Suppressor macrophage treated with lipopolysaccharide for 1 hour (primary cell): ENCODE measurements around the gene CSNK1D.
"Not testable (repeated sequence)": the region's sequence is repeated elsewhere in the genome, so short reads cannot be mapped to it uniquely, and the experiment has no call there.

Source experiments
- DNase-seq, 3 donors: peaks; one replicate each; pipeline ENCODE4 v3.0.0-alpha.2; 2020 to 2022

Gene CSNK1D

GRCh38 chr17:82213251-82214011, 60.1 kb downstream of the CSNK1D start:
- DNase-seq = peak; percentile 98

GRCh38 chr17:82212331-82213250, 60.9 kb downstream of the CSNK1D start, which contains the start of gene CCDC57:
Gene CCDC57, minus strand, starts transcription at chr17:82212842. Its CDS starts 10,898 bp downstream, at chr17:82201944.
- peak; percentile 84 to 94 (median 91) for DNase-seq

GRCh38 chr17:82210655-82211054, 62.8 kb downstream of the CSNK1D start:
- DNase-seq = not testable (repeated sequence)

DNA sequence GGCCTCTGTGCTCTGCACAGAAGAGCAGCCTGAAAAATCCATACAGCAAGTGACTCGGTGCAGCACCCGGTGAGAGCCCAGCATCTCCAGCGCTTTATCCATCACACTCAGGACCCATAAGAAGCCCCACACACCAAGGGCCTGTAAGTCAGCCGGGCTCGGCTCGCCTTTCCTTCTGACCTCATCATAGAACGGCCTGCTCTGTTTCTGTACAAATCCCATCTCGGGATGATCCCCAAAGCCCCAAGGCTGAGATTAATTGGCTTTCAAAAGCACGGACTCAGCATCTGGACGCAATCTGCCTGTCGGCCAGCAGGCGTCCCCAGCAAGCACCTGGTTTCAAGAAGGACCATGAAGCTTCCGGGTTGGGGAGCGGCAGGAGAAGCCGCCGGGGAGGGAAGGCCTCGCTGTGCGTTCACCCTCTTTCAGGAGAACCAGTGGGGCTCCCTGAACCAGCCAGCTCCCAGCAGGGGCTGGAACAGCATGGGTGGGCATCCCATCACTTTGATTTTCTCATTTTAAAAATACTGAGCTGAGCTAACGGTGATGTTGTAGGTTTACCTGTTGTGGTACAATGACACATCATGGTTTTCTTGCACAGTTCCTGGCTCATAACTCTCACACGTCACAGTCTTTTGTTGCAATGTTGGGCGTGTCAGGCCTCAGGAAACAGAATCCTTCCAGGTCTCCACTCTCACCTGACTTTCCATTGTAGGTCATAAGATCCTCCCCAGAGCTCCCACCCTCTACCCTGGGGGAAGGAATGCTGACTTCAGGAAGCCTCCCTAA, 67.6 kb downstream of the CSNK1D start:
- DNase-seq = peak; percentile 84 to 92 (median 91)

DNA sequence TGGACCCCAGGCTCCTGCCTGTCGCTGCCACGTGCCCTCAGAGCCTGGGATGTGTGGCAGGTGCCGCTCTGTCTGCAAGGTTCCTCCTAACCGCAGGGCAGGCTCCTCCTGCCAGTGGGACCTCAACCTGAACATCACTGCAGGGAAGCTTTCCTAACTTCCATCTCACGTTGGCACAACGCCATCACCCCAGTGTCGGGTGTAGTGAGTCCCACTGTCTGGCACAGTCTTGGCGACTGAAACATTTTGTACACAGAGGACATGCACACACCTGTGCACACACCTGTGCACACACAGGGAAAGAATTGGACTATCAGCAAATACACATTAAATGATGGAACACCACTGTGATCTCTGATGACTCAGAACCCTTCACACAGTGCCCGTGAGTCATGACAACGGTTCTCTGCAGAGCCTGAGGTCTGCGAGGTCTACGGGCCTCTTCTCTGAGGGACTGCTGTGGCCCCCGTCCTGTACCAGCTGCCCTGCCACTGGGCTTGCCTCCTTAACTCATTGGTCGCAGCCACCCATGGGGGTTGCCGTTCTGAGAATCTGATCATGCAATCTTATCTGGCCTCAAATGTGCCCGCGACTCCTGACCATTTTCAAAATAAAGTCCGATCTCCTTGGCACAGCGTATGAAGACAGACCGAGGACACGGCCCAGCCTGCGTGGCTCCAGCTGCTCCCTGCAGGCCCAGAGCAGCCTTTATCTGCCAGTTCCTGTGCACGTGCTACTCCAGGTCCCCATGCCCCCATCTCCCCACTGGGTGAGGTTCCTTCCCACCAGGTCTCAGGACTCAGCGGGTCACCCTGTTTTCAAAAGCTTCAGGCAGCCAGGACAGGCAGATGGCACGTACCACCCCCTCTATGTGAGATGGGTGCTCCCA, 68.4 kb downstream of the CSNK1D start:
- DNase-seq = peak in 2 of 3 donors; percentile 23 to 62

- DNase-seq = no peak
These were observed 69.6 kb downstream of the CSNK1D start for GRCh38 chr17:82203920-82204319.

GRCh38 chr17:82202981-82203380, 70.5 kb downstream of the CSNK1D start:
- no peak for DNase-seq

GRCh38 chr17:82201498-82201910, 72.0 kb downstream of the CSNK1D start:
- DNase-seq = no peak

GRCh38 chr17:82200743-82201497, 72.6 kb downstream of the CSNK1D start:
- no peak for DNase-seq

GRCh38 chr17:82200135-82200534, 73.4 kb downstream of the CSNK1D start:
- no peak for DNase-seq

GRCh38 chr17:82199496-82199895, 74.0 kb downstream of the CSNK1D start:
- no peak for DNase-seq

- no peak for DNase-seq
These were observed 75.4 kb downstream of the CSNK1D start for GRCh38 chr17:82198092-82198491.

GRCh38 chr17:82195675-82196672, 77.5 kb downstream of the CSNK1D start:
- DNase-seq = no peak

- DNase-seq = no peak
These were observed 78.7 kb downstream of the CSNK1D start for GRCh38 chr17:82194765-82195164.

GRCh38 chr17:82193520-82194220, 79.8 kb downstream of the CSNK1D start:
- DNase-seq = peak; percentile 73 to 82 (median 75)

GRCh38 chr17:82193050-82193449, 80.5 kb downstream of the CSNK1D start:
- DNase-seq = not testable (repeated sequence)
